HG02623 (cell line): ENCODE data around the gene NACC2.

ENCODE experiments used
- ATAC-seq: cut with Tn5 transposase; IDR thresholded peaks from one replicate; pipeline ENCODE4 v1.9.1; 2021; ENCODE audit warnings: moderate library complexity; ENCODE audit not compliant: unreplicated experiment

NACC2 gene

GRCh38 chr9:136131629-136132511 is 36.8 kb upstream of the NACC2 start:
- no peak for ATAC-seq

- ATAC-seq: no peak
These were observed 34.1 kb upstream of the NACC2 start for GRCh38 chr9:136129176-136129575.

DNA sequence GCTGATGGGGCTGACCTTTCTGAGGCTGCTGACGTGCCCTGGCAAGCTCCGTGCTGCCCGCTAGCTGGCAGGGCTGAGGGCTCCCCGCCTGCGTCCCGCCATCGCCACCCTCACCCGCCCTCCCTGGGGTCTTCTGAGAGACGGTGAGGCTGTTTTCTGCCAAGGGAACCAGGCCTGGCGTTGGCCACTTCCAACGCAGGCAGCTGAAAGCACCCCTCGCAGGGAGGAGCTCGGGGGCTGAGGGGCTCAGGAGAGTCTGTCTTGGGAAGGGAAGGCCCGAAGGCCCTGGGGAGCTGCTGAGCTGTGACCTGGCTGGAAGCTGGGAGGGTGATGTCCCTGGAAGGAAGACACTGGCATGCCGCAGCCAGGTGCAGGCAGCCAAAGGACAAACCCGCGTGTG is 33.3 kb upstream of the NACC2 start:
- ATAC-seq: no peak

GRCh38 chr9:136127313-136127712 is 32.2 kb upstream of the NACC2 start:
- ATAC-seq: no peak

- no peak for ATAC-seq
These were observed 30.0 kb upstream of the NACC2 start for GRCh38 chr9:136124976-136125692.

GRCh38 chr9:136122425-136123383 is 27.6 kb upstream of the NACC2 start:
- ATAC-seq: no peak

DNA sequence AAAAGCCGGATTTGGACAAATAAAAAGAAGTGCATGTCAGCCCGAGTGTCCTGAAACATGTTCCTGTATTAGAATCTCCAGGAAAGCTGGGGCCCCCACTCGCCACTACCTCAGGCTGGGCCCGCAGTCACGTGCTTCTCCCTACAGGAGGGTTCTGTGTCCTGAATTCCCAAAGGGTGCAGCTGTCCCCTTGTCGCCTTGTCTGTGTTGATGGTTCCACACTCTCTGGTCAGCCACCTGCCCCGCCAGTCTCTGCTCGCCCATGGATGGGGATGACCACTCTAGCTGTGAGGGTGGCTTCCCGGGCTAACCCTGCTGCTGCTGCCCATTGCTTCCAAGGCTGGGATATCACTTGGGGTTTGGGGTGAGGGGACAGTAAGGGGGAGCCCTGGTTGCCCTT is 26.7 kb upstream of the NACC2 start:
- no peak for ATAC-seq

DNA sequence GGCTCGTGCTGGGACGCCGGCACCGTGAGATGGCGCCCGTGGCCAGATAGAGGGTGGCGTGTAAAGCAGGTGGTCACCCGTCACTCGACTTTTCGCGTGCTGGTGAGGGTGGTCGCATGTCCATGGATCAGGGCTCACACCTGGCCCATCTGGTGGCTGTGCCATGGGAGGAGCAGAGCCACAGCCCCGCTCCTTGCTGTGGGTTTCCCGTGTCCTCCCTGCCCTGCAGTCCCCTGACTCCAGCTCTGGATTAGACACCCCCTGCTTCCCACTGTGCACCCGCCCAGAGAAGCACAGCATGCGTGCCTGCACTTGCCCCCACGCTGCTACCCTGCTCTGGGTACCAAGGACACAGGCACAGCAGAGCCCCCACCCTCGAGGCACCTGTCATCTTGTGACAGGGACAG is 25.4 kb upstream of the NACC2 start:
- no peak for ATAC-seq

DNA sequence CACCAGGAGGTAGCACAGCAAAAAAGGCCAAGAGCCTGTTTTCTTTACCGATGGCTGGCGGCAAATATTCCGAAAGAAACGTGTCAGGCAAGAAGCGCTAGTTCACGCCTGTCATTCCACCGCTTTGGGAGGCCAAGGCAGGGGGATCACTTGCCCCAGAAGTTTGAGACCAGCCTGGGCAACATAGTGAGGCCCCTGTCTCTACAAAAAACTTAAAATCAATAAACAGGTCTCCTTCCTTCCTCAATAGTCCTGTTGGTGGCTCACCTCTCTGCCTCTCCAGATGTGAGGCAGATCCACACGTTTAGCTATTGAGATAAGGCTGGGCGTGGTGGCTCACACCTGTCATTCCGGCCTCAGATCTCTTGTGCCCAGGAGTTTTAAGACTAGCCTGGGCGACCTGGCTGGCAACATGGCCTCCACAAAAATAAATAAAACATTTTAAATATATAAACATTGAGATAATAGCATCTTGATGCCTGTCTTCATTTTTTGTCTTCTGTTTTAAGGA is 24.8 kb upstream of the NACC2 start:
- no peak for ATAC-seq

GRCh38 chr9:136119061-136119882 is 24.2 kb upstream of the NACC2 start:
- ATAC-seq: no peak

DNA sequence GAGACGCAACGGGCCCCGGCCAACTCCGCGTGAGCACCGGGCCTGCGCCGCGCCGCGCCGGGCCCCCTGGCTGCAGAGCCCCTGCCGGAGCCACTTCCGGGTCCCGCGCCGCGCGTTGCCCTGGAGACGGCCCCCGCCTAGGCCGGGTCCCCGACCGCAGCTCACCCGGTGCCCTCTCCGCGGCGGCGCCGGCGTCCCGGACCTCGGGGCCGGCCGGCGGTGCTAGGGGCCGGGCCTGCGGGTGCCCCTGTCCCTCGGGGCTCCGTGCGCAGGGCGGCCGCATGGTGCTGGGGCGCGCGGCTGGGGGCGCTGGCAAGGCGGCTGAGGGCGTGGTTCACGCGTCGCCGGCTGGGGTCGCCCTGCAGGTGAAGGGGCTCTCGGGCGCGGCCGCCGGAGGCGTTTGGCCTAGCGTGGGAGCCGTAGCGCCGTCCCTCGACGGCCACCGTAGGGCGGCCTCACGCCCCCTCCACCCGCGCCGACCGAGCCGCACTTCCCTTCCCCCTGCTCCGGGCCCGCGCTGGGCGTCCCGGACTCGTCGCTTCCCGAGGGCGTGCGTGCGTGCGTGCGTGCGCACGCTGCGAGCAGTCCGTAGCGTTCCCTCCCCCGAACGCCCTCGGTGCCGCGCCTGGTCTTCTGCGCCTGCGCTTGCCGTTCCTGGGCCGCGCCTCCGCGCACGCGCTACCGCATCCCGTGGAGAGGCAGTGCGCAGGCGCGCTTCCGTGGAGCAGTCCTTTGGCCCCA is 23.4 kb upstream of the NACC2 start, which contains the start of gene TMEM250:
Gene TMEM250 (minus strand): TSS at position 556 of the 741 bp plus-strand sequence. CDS start 1,975 bp downstream, outside the sequence.
- peak; percentile 72 for ATAC-seq

DNA sequence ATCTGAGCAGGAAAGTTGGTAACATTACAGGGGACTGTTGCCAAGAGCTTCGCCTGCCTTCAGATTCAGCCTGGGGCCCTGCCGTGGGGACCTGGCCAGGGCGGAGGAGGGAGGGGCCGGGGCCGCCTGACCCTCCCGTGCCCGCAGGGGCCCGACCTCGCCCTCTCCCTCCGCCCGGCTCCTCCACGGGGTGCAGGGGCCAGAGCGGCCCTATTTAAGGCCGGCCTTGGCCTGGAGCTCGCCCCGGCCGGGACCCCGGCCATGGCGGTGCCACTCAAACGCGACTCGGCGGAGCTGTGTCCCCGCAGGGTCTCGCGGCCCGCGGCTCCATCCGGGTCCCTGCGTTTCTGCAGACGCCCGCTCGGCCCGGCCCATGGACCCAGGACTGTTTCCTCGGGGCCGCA is 22.8 kb upstream of the NACC2 start:
- peak; percentile 1 for ATAC-seq

GRCh38 chr9:136117291-136117915 is 22.3 kb upstream of the NACC2 start:
- no peak for ATAC-seq

GRCh38 chr9:136116360-136117098 is 21.4 kb upstream of the NACC2 start:
- ATAC-seq: no peak

DNA sequence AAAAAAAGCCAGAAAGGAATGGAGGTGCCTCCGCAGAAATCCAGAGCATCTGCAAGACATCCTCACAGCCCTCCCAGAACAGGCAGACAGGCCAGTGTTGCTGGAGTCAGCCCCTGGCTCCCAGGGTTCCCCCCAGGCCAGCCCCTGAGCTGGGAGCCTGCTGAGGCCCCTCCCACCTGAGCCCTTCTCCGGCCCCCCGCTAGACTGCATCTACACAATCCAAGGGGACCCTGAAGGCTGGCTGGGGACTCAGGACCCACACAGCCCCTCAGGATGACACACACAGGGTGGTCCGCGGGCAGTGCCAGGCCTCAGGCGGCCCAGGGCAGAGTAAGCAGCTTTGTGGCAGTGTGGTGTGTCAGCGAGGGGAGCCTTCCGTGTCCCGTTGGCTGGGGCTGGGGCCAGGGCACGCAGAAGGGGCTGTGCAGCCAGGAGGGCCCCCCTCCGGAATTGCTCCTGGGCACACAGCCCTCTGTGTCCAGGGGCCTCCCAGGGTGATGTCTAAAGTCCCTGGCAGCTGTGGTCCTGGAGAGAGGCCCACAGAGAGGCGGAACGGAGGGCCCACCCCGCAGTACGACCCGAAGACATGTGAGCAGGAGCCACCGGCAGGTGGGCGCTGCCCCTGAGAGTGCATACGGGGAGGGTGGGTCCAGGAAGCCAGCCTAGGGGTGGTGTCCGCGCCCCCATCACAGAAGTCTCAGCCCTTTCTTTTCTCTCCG is 20.7 kb upstream of the NACC2 start:
- no peak for ATAC-seq

DNA sequence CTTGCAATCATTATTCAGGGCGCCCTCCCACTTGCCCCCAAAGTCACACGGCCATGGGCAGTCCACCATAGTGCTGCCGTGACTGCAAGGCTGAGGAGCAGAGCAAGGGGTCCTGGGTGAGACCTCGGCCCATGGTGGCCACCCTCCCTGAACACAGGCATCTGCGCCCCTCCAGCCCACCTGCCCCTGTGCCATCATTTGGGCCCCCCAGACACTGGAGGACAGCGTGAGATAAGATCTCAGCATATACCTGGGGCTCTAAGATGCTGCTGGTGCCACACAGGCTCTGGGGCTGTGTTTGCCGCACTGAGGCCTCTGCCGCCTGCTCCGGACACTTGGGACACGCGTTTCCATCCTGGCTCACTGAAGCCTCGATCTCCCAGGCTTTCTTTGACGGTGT is 20.1 kb upstream of the NACC2 start:
- ATAC-seq: no peak

- ATAC-seq: no peak
These were observed 19.5 kb upstream of the NACC2 start for GRCh38 chr9:136114610-136115009.
